Stimulated activated CD8-positive, alpha-beta memory T cell treated with anti-CD3 and anti-CD28 coated beads, Interleukin-12 subunit alpha, Interleukin-12 subunit beta, amount 100 ng/mL, for 24 hours (primary cell): ENCODE results near the gene DHPS.
"Not testable (repeated sequence)": the region's sequence is repeated elsewhere in the genome, so short reads cannot be mapped to it uniquely, and the experiment has no call there.

Source experiments
- DNase-seq: peaks from one replicate; pipeline ENCODE4 v3.0.0-alpha.2; 2020; ENCODE audit errors: extremely low read depth

Gene DHPS

GRCh38 chr19:12646551-12646950 lies 35.1 kb downstream of the DHPS start:
- DNase-seq: no peak

- DNase-seq: not testable (repeated sequence)
Measured at GRCh38 chr19:12643716-12644115, 38.0 kb downstream of the DHPS start.

- DNase-seq: no peak
Measured at GRCh38 chr19:12642506-12642905, 39.2 kb downstream of the DHPS start.

GRCh38 chr19:12641456-12641855 lies 40.2 kb downstream of the DHPS start:
- DNase-seq: no peak

GRCh38 chr19:12639901-12640613 lies 41.6 kb downstream of the DHPS start:
- peak; percentile 78 for DNase-seq

GRCh38 chr19:12638611-12639182 lies 43.0 kb downstream of the DHPS start:
- no peak for DNase-seq

- no peak for DNase-seq
Measured at GRCh38 chr19:12636631-12637030, 45.0 kb downstream of the DHPS start.

- DNase-seq: no peak
Measured at GRCh38 chr19:12629215-12629614, 52.5 kb downstream of the DHPS start.

GRCh38 chr19:12628040-12629022 lies 53.3 kb downstream of the DHPS start:
- no peak for DNase-seq

- DNase-seq: no peak
Measured at GRCh38 chr19:12626958-12627357, 54.7 kb downstream of the DHPS start.
